ENCODE measurements around the gene ZNF300.

GRCh38 chr5:150853561-150853960, 51.2 kb downstream of the ZNF300 start:
- TF ChIP-seq POLR2A (IDR thresholded peaks at IDR 0.05; ENCODE audit: low read length) (no peak), GATA1 (IDR thresholded peaks at IDR 0.05; ENCODE audit: low read depth, low read length) (no peak)

Data from erythroblast (primary cell).